Activated gamma-delta T cell (primary cell): ENCODE measurements around the gene KRT1.
"Not testable (repeated sequence)": the region's sequence is repeated elsewhere in the genome, so short reads cannot be mapped to it uniquely, and the experiment has no call there.

Experiments used
- DNase-seq: peaks from one replicate; lab custom pipeline; 2025; lab: John Stamatoyannopoulos, UW

Gene KRT1

GRCh38 chr12:52682381-52682660, 2.1 kb upstream of the KRT1 start:
- DNase-seq, result no peak

GRCh38 chr12:52681526-52682380, 1.5 kb upstream of the KRT1 start:
- no peak for DNase-seq

GRCh38 chr12:52679875-52680274, 332 bp downstream of the KRT1 start:
- DNase-seq, result no peak

- no peak for DNase-seq
Measured at GRCh38 chr12:52677671-52678070, 2.5 kb downstream of the KRT1 start.

GRCh38 chr12:52677126-52677525, 3.1 kb downstream of the KRT1 start:
- DNase-seq, result no peak

GRCh38 chr12:52676163-52676562, 4.0 kb downstream of the KRT1 start:
- no peak for DNase-seq

GRCh38 chr12:52675301-52675701, 4.9 kb downstream of the KRT1 start:
- DNase-seq, result no peak

GRCh38 chr12:52674433-52674775, 5.8 kb downstream of the KRT1 start:
- DNase-seq, result no peak

GRCh38 chr12:52673713-52674432, 6.3 kb downstream of the KRT1 start:
- no peak for DNase-seq

- no peak for DNase-seq
Measured at GRCh38 chr12:52673217-52673616, 7.0 kb downstream of the KRT1 start.

- DNase-seq, result no peak
Measured at GRCh38 chr12:52672321-52672933, 7.8 kb downstream of the KRT1 start.

GRCh38 chr12:52670961-52671360, 9.2 kb downstream of the KRT1 start:
- DNase-seq, result no peak

- no peak for DNase-seq
Measured at GRCh38 chr12:52670506-52670905, 9.7 kb downstream of the KRT1 start.

GRCh38 chr12:52669941-52670340, 10.3 kb downstream of the KRT1 start:
- DNase-seq, result not testable (repeated sequence)

GRCh38 chr12:52669426-52669825, 10.8 kb downstream of the KRT1 start:
- DNase-seq, result no peak

GRCh38 chr12:52667931-52668330, 12.3 kb downstream of the KRT1 start:
- DNase-seq, result no peak

- no peak for DNase-seq
Measured at GRCh38 chr12:52667509-52667908, 12.7 kb downstream of the KRT1 start.

- no peak for DNase-seq
Measured at GRCh38 chr12:52666471-52666870, 13.7 kb downstream of the KRT1 start.

GRCh38 chr12:52663420-52663819, 16.8 kb downstream of the KRT1 start:
- DNase-seq, result no peak

- no peak for DNase-seq
Measured at GRCh38 chr12:52662918-52663229, 17.3 kb downstream of the KRT1 start.

- no peak for DNase-seq
Measured at GRCh38 chr12:52662093-52662917, 17.9 kb downstream of the KRT1 start.

GRCh38 chr12:52661668-52662067, 18.5 kb downstream of the KRT1 start:
- no peak for DNase-seq
